Liver (tissue), 9 donors: ENCODE measurements around the gene TRIM72. TPM values are rescaled to one million over a fixed set of nuclear protein-coding genes. Genes with fewer than 3 reads are reported as not detected.

Experiments used
- DNase-seq: peaks from one replicate; pipeline ENCODE4 v3.0.0-alpha.2; 2017; ENCODE audit warnings: low spot score
- H3K27ac ChIP-seq, 2 donors: one replicate each; pipeline ENCODE4 v1.7.0; 2013; ENCODE audit warnings: inconsistent platforms in 2 of 2, low read length in 2 of 2, control low read depth in 1 of 2, low read depth in 1 of 2, mild to moderate bottlenecking in 1 of 2
- H3K27me3 ChIP-seq, 4 donors: one replicate each; pipeline versions ENCODE4 v1.6.1 to v1.7.0; 2013; ENCODE audit warnings: low read length in 3 of 4, inconsistent platforms in 1 of 4, mild to moderate bottlenecking in 1 of 4, moderate library complexity in 1 of 4; ENCODE audit not compliant: control insufficient read depth in 4 of 4, insufficient read depth in 4 of 4
- H3K36me3 ChIP-seq, 4 donors: one replicate each; pipeline versions ENCODE4 v1.6.1 to v1.7.0; 2013; ENCODE audit warnings: low read length in 3 of 4, mild to moderate bottlenecking in 3 of 4, low read depth in 1 of 4, moderate library complexity in 1 of 4; ENCODE audit not compliant: control insufficient read depth in 4 of 4, insufficient read depth in 3 of 4
- H3K4me1 ChIP-seq, 4 donors: one replicate each; pipeline versions ENCODE4 v1.6.1 to v1.7.0; 2013; ENCODE audit warnings: low read length in 3 of 4, mild to moderate bottlenecking in 3 of 4, moderate library complexity in 1 of 4; ENCODE audit not compliant: control insufficient read depth in 4 of 4, insufficient read depth in 4 of 4
- H3K4me3 ChIP-seq, 3 donors: one replicate each; pipeline versions ENCODE4 v1.6.1 to v1.7.0; 2013; ENCODE audit warnings: low read length in 3 of 3, control low read depth in 1 of 3, low read depth in 1 of 3, mild to moderate bottlenecking in 1 of 3
- H3K9ac ChIP-seq, 2 donors: one replicate each; pipeline ENCODE4 v1.7.0; 2013; ENCODE audit warnings: low read length in 2 of 2, mild to moderate bottlenecking in 2 of 2, moderate library complexity in 2 of 2, control low read depth in 1 of 2, low read depth in 1 of 2
- H3K9me3 ChIP-seq, 4 donors: one replicate each; pipeline versions ENCODE4 v1.6.1 to v1.7.0; 2013; ENCODE audit warnings: low read length in 3 of 4; ENCODE audit not compliant: control insufficient read depth in 4 of 4
- EGR1 ChIP-seq, 2 donors: IDR thresholded peaks; 2 replicates each; pipeline ENCODE4 v1.6.1; 2016 to 2018; ENCODE audit warnings: antibody characterized with exemption in 2 of 2, low read depth in 2 of 2
- FOXA1 ChIP-seq: IDR thresholded peaks from 2 replicates; pipeline ENCODE4 v1.6.1; 2016; ENCODE audit warnings: antibody characterized with exemption
- FOXA2 ChIP-seq: IDR thresholded peaks from 2 replicates; pipeline ENCODE4 v1.6.1; 2016; ENCODE audit warnings: antibody characterized with exemption
- GABPA ChIP-seq, 2 donors: IDR thresholded peaks in 1 of 2; conservative IDR thresholded peaks in 1 of 2; 2 replicates each; pipeline ENCODE4 v1.6.1; 2016; ENCODE audit warnings: antibody characterized with exemption in 2 of 2, mild to moderate bottlenecking in 1 of 2, moderate library complexity in 1 of 2
- HNF4A ChIP-seq, 2 donors: conservative IDR thresholded peaks; 2 replicates each; pipeline ENCODE4 v1.6.1; 2016; ENCODE audit warnings: antibody characterized with exemption in 2 of 2, mild to moderate bottlenecking in 2 of 2
- HNF4G ChIP-seq: IDR thresholded peaks from 2 replicates; pipeline ENCODE4 v1.6.1; 2016; ENCODE audit warnings: antibody characterized with exemption
- JUND ChIP-seq, 2 donors: IDR thresholded peaks; 2 replicates each; pipeline ENCODE4 v1.6.1; 2016; ENCODE audit warnings: antibody characterized with exemption in 2 of 2
- RAD21 ChIP-seq, 2 donors: IDR thresholded peaks; 2 replicates each; pipeline ENCODE4 v1.6.1; 2016; ENCODE audit warnings: antibody characterized with exemption in 2 of 2, mild to moderate bottlenecking in 2 of 2
- RXRA ChIP-seq, 2 donors: IDR thresholded peaks; 2 replicates each; pipeline ENCODE4 v1.6.1; 2017 to 2018; ENCODE audit warnings: antibody characterized with exemption in 2 of 2, mild to moderate bottlenecking in 1 of 2
- SP1 ChIP-seq: IDR thresholded peaks from 2 replicates; pipeline ENCODE4 v1.6.1; 2018; ENCODE audit warnings: antibody characterized with exemption, mild to moderate bottlenecking
- TAF1 ChIP-seq: conservative IDR thresholded peaks from 2 replicates; pipeline ENCODE4 v1.6.1; 2016; ENCODE audit warnings: antibody characterized with exemption, mild to moderate bottlenecking
- YY1 ChIP-seq: IDR thresholded peaks from 2 replicates; pipeline ENCODE4 v1.6.1; 2016; ENCODE audit warnings: antibody characterized with exemption, mild to moderate bottlenecking
- WGBS: extraction: QIAGEN DNeasy Blood & Tissue Kit; methylation state at CpG from one replicate; pipeline ENCODE4 v1.1.7; 2013; 5-methylcytosine and 5-hydroxymethylcytosine counted together
- polyA plus RNA-seq, 2 donors: library from polyadenylated mRNA; stranded (reverse) in 1 of 2; unstranded in 1 of 2; fragments of 200-250 nt in 1 of 2; fragments of >200 nt in 1 of 2; fragmentation: Nextera tagmentation in 1 of 2; extraction: Ambion mirVana in 1 of 2; gene quantifications; one replicate each; pipeline versions ENCODE4 v1.2.1 to v1.2.3, GENCODE V29; 2013 to 2015
- total RNA-seq, 2 donors: library from RNA; depleted of rRNA; stranded (reverse); fragments of >200 nt; gene quantifications; one replicate each; pipeline ENCODE4 v1.2.3, GENCODE V29; 2014
- TF ChIP-seq, protein P1 (sequence below): fragments of 150-350 bp; IDR thresholded peaks from 2 replicates; pipeline ENCODE4 v1.5.1; 2017; ENCODE audit warnings: improper control_type of control experiment, low read depth, low read length; ENCODE audit not compliant: missing input control
- TF ChIP-seq, protein P2 (sequence below): IDR thresholded peaks from 2 replicates; pipeline ENCODE4 v1.6.1; 2016; ENCODE audit warnings: antibody characterized with exemption
- donor health status: healthy.
- donor health status: healthy.
- donor health status: healthy.
- donor health status: healthy.
- donor health status: healthy.

TRIM72 gene
- total and polyA plus RNA-seq, 4 donors, result under 0.01 to 0.10 (median 0.02) TPM; not detected in 1

DNA sequence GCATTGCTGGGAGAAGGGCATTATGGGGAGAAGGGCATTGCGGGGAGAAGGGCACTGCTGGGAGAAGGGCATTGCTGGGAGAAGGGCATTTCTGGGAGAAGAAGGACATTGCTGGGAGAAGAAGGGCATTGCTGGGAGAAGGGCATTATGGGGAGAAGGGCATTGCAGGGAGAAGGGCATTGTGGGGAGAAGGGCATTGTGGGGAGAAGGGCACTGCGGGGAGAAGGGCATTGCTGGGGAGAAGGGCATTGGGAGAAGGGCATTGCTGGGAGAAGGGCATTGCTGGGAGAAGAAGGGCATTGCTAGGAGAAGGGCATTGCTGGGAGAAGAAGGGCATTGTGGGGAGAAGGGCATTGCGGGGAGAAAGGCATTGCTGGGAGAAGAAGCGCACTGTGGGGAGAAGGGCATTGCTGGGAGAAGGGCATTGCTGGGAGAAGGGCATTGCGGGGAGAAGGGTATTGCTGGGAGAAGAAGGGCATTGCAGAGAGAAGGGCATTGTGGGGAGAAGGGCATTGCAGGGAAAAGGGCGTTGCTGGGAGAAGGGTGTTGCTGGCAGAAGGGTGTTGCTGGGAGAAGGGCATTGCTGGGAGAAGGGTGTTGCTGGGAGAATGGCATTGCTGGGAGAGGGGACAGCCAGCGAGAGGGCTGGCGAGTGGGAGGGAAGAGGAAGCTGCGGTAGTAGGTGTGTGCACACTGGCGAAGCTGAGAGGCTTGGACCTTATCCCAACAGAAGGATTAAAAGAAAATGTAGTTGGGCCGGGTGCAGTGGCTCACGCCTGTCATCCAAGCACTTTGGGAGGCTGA is 7.6 kb downstream of the TRIM72 start:
- WGBS, result 77% methylated on average over 12 of the region's 12 CpGs
- Histone ChIP-seq H3K36me3 (no peaks in the 10 kb centered on the region), H3K27me3 (peaks cover 0 to 3% (median 1%) of the 10 kb centered on the region in 4 donors), H3K27ac (no peak overlapping the region), H3K9ac (no peak overlapping the region), H3K9me3 (peaks cover 0 to 1% (median 0%) of the 10 kb centered on the region in 4 donors), H3K4me3 (no peak overlapping the region), H3K4me1 (peaks cover 0 to 6% (median 2%) of the 10 kb centered on the region in 4 donors)
- no peak for TF ChIP-seq YY1
- no peak for TF ChIP-seq TAF1
- no peak for TF ChIP-seq JUND (IDR thresholded peaks at IDR 0.05)
- TF ChIP-seq EGR1 (IDR thresholded peaks at IDR 0.05; ENCODE audit: low read depth in 2 of 2), result no peak
- TF ChIP-seq, protein P1, sequence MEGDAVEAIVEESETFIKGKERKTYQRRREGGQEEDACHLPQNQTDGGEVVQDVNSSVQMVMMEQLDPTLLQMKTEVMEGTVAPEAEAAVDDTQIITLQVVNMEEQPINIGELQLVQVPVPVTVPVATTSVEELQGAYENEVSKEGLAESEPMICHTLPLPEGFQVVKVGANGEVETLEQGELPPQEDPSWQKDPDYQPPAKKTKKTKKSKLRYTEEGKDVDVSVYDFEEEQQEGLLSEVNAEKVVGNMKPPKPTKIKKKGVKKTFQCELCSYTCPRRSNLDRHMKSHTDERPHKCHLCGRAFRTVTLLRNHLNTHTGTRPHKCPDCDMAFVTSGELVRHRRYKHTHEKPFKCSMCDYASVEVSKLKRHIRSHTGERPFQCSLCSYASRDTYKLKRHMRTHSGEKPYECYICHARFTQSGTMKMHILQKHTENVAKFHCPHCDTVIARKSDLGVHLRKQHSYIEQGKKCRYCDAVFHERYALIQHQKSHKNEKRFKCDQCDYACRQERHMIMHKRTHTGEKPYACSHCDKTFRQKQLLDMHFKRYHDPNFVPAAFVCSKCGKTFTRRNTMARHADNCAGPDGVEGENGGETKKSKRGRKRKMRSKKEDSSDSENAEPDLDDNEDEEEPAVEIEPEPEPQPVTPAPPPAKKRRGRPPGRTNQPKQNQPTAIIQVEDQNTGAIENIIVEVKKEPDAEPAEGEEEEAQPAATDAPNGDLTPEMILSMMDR, result no peak
- TF ChIP-seq RXRA (IDR thresholded peaks at IDR 0.05), result no peak
- TF ChIP-seq FOXA2, result no peak
- no peak for TF ChIP-seq SP1
- TF ChIP-seq HNF4G, result no peak
- no peak for DNase-seq

DNA sequence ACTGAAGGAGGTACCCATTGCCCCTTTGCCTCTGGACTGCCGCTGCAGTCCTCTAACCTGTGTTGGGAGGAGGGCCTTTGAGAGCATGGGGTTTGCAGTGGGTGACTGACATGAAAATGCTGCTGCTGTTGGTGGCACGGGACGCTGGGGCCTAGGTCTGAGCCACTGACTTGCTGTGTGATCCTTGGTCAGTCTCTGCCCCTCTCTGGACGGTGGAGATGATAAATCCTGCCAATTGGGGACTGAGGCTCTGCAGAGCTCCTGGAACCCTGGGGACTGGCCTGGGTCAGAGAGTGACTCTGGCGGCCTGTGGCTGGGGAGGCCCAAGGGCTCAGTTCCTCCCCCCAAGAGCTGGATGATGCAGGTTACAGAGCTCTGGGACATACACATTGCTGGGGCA is 9.1 kb downstream of the TRIM72 start:
- H3K4me3 ChIP-seq, result no peak overlapping the region
- TF ChIP-seq YY1 (no peak), FOXA2 (no peak), FOXA1 (no peak), RAD21 (IDR thresholded peaks at IDR 0.05) (no peak)
- no peak overlapping the region for H3K9ac ChIP-seq
- H3K36me3 ChIP-seq, result no peaks in the 10 kb centered on the region
- H3K9me3 ChIP-seq, result peaks cover 0 to 1% (median 0%) of the 10 kb centered on the region in 4 donors
- no peaks in the 10 kb centered on the region for H3K4me1 ChIP-seq
- no peak overlapping the region for H3K27ac ChIP-seq
- WGBS, result 96% methylated on average over 5 of the region's 5 CpGs
- DNase-seq, result no peak
- no peaks in the 10 kb centered on the region for H3K27me3 ChIP-seq

DNA sequence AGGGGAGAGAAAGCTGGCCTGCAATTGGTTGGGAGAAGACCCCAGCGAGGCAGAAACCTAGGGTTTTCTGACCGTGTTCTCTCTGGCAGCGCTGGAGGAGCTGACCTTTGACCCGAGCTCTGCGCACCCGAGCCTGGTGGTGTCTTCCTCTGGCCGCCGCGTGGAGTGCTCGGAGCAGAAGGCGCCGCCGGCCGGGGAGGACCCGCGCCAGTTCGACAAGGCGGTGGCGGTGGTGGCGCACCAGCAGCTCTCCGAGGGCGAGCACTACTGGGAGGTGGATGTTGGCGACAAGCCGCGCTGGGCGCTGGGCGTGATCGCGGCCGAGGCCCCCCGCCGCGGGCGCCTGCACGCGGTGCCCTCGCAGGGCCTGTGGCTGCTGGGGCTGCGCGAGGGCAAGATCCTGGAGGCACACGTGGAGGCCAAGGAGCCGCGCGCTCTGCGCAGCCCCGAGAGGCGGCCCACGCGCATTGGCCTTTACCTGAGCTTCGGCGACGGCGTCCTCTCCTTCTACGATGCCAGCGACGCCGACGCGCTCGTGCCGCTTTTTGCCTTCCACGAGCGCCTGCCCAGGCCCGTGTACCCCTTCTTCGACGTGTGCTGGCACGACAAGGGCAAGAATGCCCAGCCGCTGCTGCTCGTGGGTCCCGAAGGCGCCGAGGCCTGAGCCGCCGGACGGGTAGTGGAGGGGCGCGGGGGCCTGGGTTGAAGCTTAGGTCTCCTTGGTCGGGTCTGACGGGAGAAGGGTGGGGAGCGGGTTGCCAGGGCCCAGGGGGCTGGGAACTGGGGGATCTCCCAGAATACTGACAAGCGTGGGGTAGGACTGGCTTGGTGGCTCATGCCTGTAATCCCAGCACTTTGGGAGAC is 10.4 kb downstream of the TRIM72 start:
- H3K4me3 ChIP-seq, result no peak overlapping the region
- no peaks in the 10 kb centered on the region for H3K36me3 ChIP-seq
- TF ChIP-seq HNF4A (conservative IDR thresholded peaks at IDR 0.05), result no peak
- TF ChIP-seq JUND (IDR thresholded peaks at IDR 0.05), result no peak
- TF ChIP-seq FOXA2, result no peak
- no peak for TF ChIP-seq YY1
- no peak for TF ChIP-seq EGR1 (IDR thresholded peaks at IDR 0.05; ENCODE audit: low read depth in 2 of 2)
- TF ChIP-seq HNF4G, result no peak
- no peak for TF ChIP-seq FOXA1
- TF ChIP-seq GABPA (IDR thresholded peaks at IDR 0.05 in 1 of 2, conservative IDR thresholded peaks at IDR 0.05 in 1 of 2), result no peak
- no peak for TF ChIP-seq SP1
- TF ChIP-seq RAD21 (IDR thresholded peaks at IDR 0.05), result no peak
- TF ChIP-seq, protein P2, sequence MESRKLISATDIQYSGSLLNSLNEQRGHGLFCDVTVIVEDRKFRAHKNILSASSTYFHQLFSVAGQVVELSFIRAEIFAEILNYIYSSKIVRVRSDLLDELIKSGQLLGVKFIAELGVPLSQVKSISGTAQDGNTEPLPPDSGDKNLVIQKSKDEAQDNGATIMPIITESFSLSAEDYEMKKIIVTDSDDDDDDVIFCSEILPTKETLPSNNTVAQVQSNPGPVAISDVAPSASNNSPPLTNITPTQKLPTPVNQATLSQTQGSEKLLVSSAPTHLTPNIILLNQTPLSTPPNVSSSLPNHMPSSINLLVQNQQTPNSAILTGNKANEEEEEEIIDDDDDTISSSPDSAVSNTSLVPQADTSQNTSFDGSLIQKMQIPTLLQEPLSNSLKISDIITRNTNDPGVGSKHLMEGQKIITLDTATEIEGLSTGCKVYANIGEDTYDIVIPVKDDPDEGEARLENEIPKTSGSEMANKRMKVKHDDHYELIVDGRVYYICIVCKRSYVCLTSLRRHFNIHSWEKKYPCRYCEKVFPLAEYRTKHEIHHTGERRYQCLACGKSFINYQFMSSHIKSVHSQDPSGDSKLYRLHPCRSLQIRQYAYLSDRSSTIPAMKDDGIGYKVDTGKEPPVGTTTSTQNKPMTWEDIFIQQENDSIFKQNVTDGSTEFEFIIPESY, result no peak
- no peak for DNase-seq
- peaks cover 0 to 1% (median 0%) of the 10 kb centered on the region in 4 donors for H3K9me3 ChIP-seq
- no peak overlapping the region for H3K9ac ChIP-seq
- H3K27ac ChIP-seq, result no peak overlapping the region
- H3K27me3 ChIP-seq, result no peaks in the 10 kb centered on the region
- 68% methylated on average over 80 of the region's 80 CpGs for WGBS
- H3K4me1 ChIP-seq, result peaks cover 0 to 2% (median 0%) of the 10 kb centered on the region in 4 donors
